SK-N-MC (cell line): ENCODE measurements around the gene OR2Y1.
"Not testable (repeated sequence)": the region's sequence is repeated elsewhere in the genome, so short reads cannot be mapped to it uniquely, and the experiment has no call there.

Experiments
- DNase-seq: peaks from one replicate; pipeline ENCODE4 v3.0.0-alpha.2; 2011; ENCODE audit warnings: low read depth, low spot score
- H3K27ac ChIP-seq: fragments of 200-600 bp; sonication (generic); 2 replicates; pipeline ENCODE4 v1.5.1; 2016; ENCODE audit warnings: mixed run types
- H3K36me3 ChIP-seq: fragments of 200-600 bp; sonication (generic); 2 replicates; pipeline ENCODE4 v1.6.1; 2017; ENCODE audit warnings: antibody characterized with exemption, low read length, mixed read lengths; ENCODE audit not compliant: insufficient read depth
- H3K4me3 ChIP-seq: fragments of 200-600 bp; sonication (generic); 2 replicates; pipeline ENCODE4 v1.5.1; 2016
- H3K9ac ChIP-seq: fragments of 200-600 bp; sonication (generic); 2 replicates; pipeline ENCODE4 v1.8.0; 2017; ENCODE audit warnings: mixed run types, mixed read lengths; ENCODE audit not compliant: insufficient read length
- H3K9me3 ChIP-seq: fragments of 200-600 bp; sonication (generic); 2 replicates; pipeline ENCODE4 v1.6.1; 2017; ENCODE audit warnings: low read depth, mild to moderate bottlenecking, antibody characterized with exemption, low read length, moderate library complexity, mixed read lengths
- EZH2 ChIP-seq: fragments of 200-600 bp; sonication (generic); IDR thresholded peaks from one replicate; pipeline ENCODE4 v1.6.1; 2017; ENCODE audit warnings: antibody characterized with exemption
- FOXP2 ChIP-seq: optimal IDR thresholded peaks from 2 replicates; pipeline ENCODE3; 2011; ENCODE audit warnings: mild to moderate bottlenecking, moderate library complexity; ENCODE audit not compliant: insufficient read depth; ENCODE audit errors: extremely low read length, control extremely low read depth
- POLR2AphosphoS5 ChIP-seq: IDR thresholded peaks from 2 replicates; pipeline ENCODE4 v1.6.1; 2012; ENCODE audit warnings: mild to moderate bottlenecking, low read depth, low read length, borderline replicate concordance

OR2Y1 gene

DNA sequence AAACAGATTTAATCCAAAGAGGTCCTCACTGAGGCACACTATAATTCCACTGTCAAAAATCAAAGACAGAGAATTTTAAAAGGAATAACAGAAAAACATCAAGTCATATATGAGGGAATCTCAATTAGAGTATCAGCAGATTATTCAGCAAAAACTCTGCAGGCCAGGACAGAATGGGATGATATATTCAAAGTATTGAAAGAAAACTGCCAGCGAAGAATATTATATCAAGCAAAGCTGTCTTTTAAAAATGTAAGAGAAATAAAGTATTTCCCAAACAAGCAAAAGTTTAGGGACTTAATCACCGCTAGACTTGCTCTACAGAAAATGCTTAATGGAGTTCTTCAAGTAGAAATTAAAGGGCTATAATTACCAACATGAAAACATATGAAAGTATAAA, 15.7 kb upstream of the OR2Y1 start:
- no peak overlapping the region for H3K27ac ChIP-seq
- no peak for DNase-seq
- H3K4me3 ChIP-seq = no peak overlapping the region
- no peak overlapping the region for H3K9ac ChIP-seq
- H3K36me3 ChIP-seq = no peaks in the 10 kb centered on the region
- TF ChIP-seq POLR2AphosphoS5 = no peak
- no peak for TF ChIP-seq EZH2
- TF ChIP-seq FOXP2 = no peak
- no peaks in the 10 kb centered on the region for H3K9me3 ChIP-seq

DNA sequence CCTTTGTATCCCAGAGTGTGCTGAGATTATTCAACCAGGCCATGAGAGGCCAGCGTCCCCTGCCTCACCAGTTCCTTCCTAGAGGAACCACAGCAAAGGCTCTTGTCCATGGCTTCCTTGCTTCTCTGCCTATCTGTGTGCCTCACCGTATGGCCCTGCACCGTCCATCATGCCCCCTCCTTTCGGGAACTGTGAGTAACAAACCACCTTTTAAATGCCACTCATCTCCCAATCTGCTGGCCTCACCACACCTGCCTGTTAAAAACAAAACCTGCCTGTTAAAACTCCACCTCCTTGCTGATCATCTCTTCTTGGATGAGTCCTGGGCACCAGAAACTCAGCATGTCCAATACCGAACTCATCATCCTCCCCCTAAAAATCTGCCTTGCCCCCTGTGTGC, 4.4 kb upstream of the OR2Y1 start:
- H3K9me3 ChIP-seq = no peaks in the 10 kb centered on the region
- H3K27ac ChIP-seq = no peak overlapping the region
- H3K36me3 ChIP-seq = no peaks in the 10 kb centered on the region
- TF ChIP-seq FOXP2 = no peak
- TF ChIP-seq EZH2 = no peak
- no peak for TF ChIP-seq POLR2AphosphoS5
- DNase-seq = no peak
- H3K9ac ChIP-seq = no peak overlapping the region
- no peak overlapping the region for H3K4me3 ChIP-seq

DNA sequence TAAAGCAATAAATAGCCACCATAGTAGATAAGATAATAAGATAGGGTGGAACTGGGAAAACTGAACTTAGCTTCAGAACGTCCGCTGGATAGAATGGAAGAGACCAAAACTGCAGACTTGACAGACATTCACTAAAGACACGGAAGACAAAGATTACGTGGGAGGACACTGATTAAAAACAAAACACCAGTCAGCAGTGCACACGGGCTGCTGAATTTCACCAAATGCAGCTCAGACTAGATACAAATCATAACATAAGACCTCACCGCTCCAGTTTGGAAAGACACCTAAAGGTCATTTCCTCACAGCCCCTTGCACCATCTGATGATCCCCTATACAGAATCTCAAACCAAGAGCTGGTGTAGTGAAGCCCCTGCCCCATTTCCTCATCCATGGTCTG, 2.9 kb upstream of the OR2Y1 start:
- no peak overlapping the region for H3K9ac ChIP-seq
- no peak for DNase-seq
- TF ChIP-seq FOXP2 (no peak), POLR2AphosphoS5 (no peak), EZH2 (no peak)
- no peak overlapping the region for H3K4me3 ChIP-seq
- H3K9me3 ChIP-seq = no peaks in the 10 kb centered on the region
- H3K27ac ChIP-seq = no peak overlapping the region
- H3K36me3 ChIP-seq = no peaks in the 10 kb centered on the region

DNA sequence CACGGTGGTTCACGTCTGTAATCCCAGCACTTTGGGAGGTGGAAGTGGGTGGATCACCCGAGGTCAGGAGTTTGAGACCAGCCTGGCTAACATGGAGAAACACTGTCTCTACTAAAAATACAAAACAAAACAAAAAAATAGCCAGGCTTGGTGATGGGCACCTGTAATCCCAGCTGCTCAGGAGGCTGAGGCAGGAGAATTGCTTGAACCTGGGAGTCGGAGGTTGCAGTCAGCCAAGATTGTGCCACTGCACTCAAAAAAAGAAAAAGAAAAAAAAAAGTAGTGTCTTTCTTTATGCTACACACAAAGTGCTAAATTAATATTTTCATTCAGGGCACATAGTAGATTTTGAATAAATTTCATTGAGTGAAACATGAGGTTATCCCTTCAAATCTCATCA, 1.1 kb upstream of the OR2Y1 start:
- not testable (repeated sequence) for DNase-seq, H3K9me3 ChIP-seq, H3K27ac ChIP-seq, H3K36me3 ChIP-seq, H3K9ac ChIP-seq, H3K4me3 ChIP-seq

DNA sequence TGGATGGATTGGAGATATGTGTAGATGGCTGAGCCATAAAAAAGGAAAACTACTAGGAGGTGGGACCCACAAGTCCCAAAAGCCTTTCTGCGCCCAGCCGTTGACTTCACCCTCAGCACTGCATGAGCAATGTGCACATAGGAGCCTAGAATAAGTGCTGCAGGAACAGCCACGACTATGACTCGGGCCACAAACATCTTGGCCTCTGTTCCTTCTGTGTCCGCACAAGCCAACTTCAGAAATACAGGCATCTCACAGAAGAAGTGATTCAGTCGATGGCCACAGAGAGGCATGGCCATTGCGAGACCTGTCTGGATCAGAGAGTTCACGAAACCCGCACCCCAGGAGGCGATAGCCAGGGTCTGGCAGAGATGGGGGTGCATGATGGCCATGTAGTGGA, 587 bp downstream of the OR2Y1 start:
- Histone ChIP-seq H3K9ac (no peak overlapping the region), H3K9me3 (no peaks in the 10 kb centered on the region), H3K27ac (no peak overlapping the region), H3K4me3 (no peak overlapping the region), H3K36me3 (no peaks in the 10 kb centered on the region)
- TF ChIP-seq EZH2 (no peak), FOXP2 (no peak), POLR2AphosphoS5 (no peak)
- no peak for DNase-seq

DNA sequence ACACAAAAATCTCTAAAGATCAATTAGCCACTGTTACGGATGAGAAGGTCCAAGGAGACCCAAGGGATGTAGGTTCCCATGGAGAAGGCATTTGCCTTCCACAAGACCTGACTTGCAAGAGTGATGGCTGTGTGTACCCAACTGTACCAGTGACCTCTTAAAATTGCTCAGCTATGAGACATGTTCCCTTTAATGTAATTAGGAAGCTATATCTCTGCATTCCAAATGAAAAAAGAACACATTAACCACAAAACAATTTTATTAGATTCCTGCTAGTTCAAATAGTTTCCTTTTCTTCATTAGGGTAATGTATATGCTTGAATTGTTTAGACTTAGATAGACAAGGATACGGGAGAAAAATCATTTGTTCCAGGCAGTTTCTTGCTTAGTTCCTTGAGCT, 3.3 kb downstream of the OR2Y1 start:
- H3K9me3 ChIP-seq = no peaks in the 10 kb centered on the region
- no peaks in the 10 kb centered on the region for H3K36me3 ChIP-seq
- no peak overlapping the region for H3K9ac ChIP-seq
- TF ChIP-seq EZH2 = no peak
- TF ChIP-seq POLR2AphosphoS5 = no peak
- no peak for TF ChIP-seq FOXP2
- no peak overlapping the region for H3K27ac ChIP-seq
- no peak overlapping the region for H3K4me3 ChIP-seq
- DNase-seq = no peak

DNA sequence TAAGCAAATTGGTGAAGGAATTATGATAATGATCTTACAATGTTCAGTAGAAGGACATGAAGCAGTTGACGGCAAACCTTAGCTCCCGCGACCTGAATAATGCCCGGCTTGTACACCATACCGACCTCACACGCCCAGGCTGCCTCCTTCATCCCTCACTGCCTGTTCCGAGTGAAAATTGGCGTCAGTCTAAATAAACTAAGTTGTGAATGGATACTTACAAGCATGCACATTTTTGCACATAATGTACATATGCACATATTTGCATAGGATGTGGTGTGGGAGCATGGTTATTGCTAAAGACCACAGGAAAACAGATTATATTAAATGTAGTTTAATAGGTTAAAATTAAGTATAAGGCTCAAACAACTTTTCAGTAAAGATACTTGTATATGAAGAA, 14.9 kb downstream of the OR2Y1 start:
- no peak overlapping the region for H3K4me3 ChIP-seq
- no peaks in the 10 kb centered on the region for H3K9me3 ChIP-seq
- TF ChIP-seq POLR2AphosphoS5 (no peak), FOXP2 (no peak), EZH2 (no peak)
- H3K9ac ChIP-seq = no peak overlapping the region
- H3K27ac ChIP-seq = no peak overlapping the region
- H3K36me3 ChIP-seq = no peaks in the 10 kb centered on the region
- DNase-seq = no peak

DNA sequence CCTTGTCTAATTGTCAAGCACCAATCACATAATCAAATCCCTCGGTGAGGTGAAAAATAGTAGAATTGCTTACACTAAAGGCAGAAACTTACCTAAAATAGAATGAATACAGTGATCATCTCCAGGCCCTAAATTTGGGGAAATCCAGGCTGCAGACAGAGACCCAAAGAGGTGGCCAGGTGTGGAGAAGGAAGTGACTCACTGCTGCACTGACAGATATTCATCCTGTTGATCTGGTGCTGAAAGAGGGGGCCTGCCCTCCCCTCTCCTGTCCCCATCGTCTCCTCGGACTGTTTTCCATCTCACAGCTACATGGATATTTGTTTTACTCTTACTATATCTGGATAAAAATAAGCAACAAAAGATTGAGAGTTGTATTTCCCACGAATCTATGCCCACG, 15.9 kb downstream of the OR2Y1 start:
- no peak for DNase-seq
- Histone ChIP-seq H3K36me3 (no peaks in the 10 kb centered on the region), H3K27ac (no peak overlapping the region), H3K4me3 (no peak overlapping the region), H3K9ac (no peak overlapping the region), H3K9me3 (no peaks in the 10 kb centered on the region)
- TF ChIP-seq POLR2AphosphoS5 = no peak
- no peak for TF ChIP-seq FOXP2
- no peak for TF ChIP-seq EZH2

DNA sequence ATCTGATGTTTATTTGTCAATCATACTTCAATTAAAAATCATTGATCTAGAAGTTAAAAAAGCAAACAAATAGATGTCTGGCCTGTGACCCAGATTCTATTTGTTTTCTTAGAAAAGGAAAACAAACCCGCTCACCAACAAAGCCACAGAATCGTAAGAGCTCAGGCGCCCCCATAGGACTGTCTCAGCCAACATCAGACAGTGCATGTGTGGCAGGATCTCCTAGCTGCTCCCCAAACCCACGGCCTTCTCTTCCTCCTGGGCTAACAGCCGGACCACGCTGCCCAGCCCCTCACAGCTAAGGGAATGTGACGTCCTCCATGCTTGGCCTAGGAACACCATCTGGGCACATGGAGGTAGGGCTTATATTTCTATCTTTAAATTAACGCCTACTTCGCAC, 19.4 kb downstream of the OR2Y1 start:
- Histone ChIP-seq H3K27ac (no peak overlapping the region), H3K4me3 (no peak overlapping the region), H3K9me3 (no peaks in the 10 kb centered on the region), H3K36me3 (no peaks in the 10 kb centered on the region), H3K9ac (no peak overlapping the region)
- no peak for DNase-seq
- TF ChIP-seq FOXP2 (no peak), POLR2AphosphoS5 (no peak), EZH2 (no peak)

DNA sequence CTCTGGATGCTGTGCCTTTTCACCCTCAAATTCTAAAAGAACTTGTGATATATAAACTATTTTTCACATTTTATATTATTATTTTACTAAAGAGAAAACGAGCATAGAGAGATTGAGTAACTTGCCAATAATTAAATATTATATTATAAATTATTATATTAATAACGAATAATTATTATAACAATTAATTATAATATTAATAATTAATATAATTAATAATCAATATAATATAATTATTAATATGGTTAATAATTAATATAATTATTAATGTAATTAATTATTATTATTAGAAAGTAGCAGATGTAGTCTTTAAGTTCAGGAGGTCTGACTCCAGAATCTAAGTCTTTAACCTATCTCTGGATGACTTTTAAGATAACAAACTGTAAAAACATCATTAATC, 20.1 kb downstream of the OR2Y1 start:
- Histone ChIP-seq H3K9ac (no peak overlapping the region), H3K36me3 (no peaks in the 10 kb centered on the region), H3K27ac (no peak overlapping the region), H3K4me3 (no peak overlapping the region), H3K9me3 (no peaks in the 10 kb centered on the region)
- TF ChIP-seq FOXP2 = no peak
- no peak for DNase-seq
